ENCODE data around the gene SCUBE1.

DNA sequence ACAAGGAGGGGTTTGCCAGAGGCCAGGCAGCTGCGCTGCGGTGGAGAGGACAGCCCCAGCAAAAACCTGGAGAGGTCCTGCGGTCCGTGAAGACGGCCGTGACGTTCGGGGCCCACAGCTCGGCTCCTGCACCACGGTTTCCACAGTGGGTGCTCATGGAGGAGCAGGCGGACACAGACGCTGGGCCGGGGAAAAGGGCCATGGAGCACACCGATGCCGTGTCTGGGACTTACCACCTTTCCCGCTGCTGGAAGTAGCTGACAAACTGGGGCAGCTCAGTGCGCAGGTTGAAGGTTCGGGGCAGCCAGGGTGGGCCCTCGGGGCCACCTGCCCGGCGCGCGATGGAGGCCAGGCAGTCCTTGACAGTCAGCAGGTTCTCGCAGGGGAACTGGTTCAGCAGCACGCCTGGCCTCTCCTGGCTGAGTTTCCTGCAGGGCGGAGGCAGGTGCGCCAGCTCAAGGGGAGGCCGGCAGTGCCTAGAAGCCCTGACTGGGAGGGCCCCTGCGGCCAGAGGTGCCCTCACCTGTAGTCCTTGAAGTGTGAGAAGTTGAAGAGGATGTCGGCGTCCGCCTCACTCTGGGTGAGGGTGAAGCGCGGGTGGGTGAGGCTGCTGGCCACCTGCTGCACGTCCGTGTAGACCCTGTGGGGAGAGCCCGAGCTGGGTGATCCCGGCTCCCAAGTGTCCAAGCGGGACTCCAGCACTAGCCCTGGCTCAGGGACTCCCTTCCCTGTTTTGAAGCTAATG lies 169.0 kb downstream of the SCUBE1 start:
- TF ChIP-seq CTCF (IDR thresholded peaks at IDR 0.05), result no peak
- no peak for TF ChIP-seq POLR2AphosphoS5 (IDR thresholded peaks at IDR 0.05)
